GDM1 (cell line): ENCODE measurements around the gene GADD45A.
A peak's percentile ranks its signal among the peaks of the same experiment; 100 is the strongest.
"Not testable (repeated sequence)": the region's sequence is repeated elsewhere in the genome, so short reads cannot be mapped to it uniquely, and the experiment has no call there.

Experiments used
- DNase-seq: peaks from one replicate; lab custom pipeline; 2025; lab: John Stamatoyannopoulos, UW

The GADD45A gene

GRCh38 chr1:67685067-67685557, at the start of gene GADD45A:
TSS of gene GADD45A (plus strand) at chr1:67685201. CDS start at chr1:67685495, 294 bp downstream.
- DNase-seq, result peak; percentile 98

- DNase-seq, result no peak
These were observed 48.9 kb upstream of the GADD45A start for GRCh38 chr1:67636146-67636545.

- DNase-seq, result no peak
These were observed 45.6 kb upstream of the GADD45A start for GRCh38 chr1:67639361-67639760.

GRCh38 chr1:67642629-67643028, 42.4 kb upstream of the GADD45A start:
- DNase-seq, result no peak

GRCh38 chr1:67644566-67644965, 40.4 kb upstream of the GADD45A start:
- DNase-seq, result no peak

GRCh38 chr1:67645495-67646144, 39.4 kb upstream of the GADD45A start:
- no peak for DNase-seq

GRCh38 chr1:67646145-67647035, 38.6 kb upstream of the GADD45A start:
- DNase-seq, result no peak

GRCh38 chr1:67647036-67647798, 37.8 kb upstream of the GADD45A start:
- DNase-seq, result no peak

GRCh38 chr1:67647814-67648358, 37.1 kb upstream of the GADD45A start:
- DNase-seq, result no peak

GRCh38 chr1:67648582-67649326, 36.2 kb upstream of the GADD45A start:
- no peak for DNase-seq

- no peak for DNase-seq
These were observed 34.9 kb upstream of the GADD45A start for GRCh38 chr1:67650061-67650460.

- no peak for DNase-seq
These were observed 34.0 kb upstream of the GADD45A start for GRCh38 chr1:67651031-67651430.

GRCh38 chr1:67652800-67653199, 32.2 kb upstream of the GADD45A start:
- no peak for DNase-seq

GRCh38 chr1:67653304-67653703, 31.7 kb upstream of the GADD45A start:
- DNase-seq, result no peak

GRCh38 chr1:67655581-67655980, 29.4 kb upstream of the GADD45A start:
- no peak for DNase-seq

GRCh38 chr1:67657152-67657551, 27.8 kb upstream of the GADD45A start:
- DNase-seq, result not testable (repeated sequence)

GRCh38 chr1:67659229-67659628, 25.8 kb upstream of the GADD45A start:
- no peak for DNase-seq

GRCh38 chr1:67662884-67663283, 22.1 kb upstream of the GADD45A start:
- no peak for DNase-seq

- DNase-seq, result no peak
These were observed 21.0 kb upstream of the GADD45A start for GRCh38 chr1:67664048-67664447.

GRCh38 chr1:67665307-67665706, 19.7 kb upstream of the GADD45A start:
- DNase-seq, result not testable (repeated sequence)

- DNase-seq, result no peak
These were observed 18.4 kb upstream of the GADD45A start for GRCh38 chr1:67666636-67667035.
